HG03571 (cell line): ENCODE measurements around the gene SUCO.

Experiments used
- ATAC-seq: cut with Tn5 transposase; IDR thresholded peaks from one replicate; pipeline ENCODE4 v1.9.1; 2021; ENCODE audit not compliant: unreplicated experiment

SUCO gene

DNA sequence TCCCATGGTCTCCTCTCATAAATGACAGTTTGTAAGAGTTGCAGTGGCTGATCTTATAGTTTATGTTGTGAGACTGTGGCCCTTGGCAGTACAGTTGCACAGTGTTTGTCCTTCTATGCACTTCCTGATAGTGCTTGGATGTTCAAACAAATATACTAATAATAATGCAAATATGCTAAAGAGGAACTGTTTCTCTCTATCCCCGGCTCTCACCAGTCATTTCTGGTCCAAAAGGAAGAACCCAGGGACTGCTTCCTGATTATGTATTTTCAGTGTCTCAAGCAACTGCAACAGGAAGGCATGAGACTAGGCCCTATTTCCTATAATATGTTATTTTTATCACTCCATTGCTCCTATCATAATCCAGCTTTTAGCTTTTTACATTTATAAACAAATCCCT is 17.0 kb upstream of the SUCO start:
- ATAC-seq = no peak

DNA sequence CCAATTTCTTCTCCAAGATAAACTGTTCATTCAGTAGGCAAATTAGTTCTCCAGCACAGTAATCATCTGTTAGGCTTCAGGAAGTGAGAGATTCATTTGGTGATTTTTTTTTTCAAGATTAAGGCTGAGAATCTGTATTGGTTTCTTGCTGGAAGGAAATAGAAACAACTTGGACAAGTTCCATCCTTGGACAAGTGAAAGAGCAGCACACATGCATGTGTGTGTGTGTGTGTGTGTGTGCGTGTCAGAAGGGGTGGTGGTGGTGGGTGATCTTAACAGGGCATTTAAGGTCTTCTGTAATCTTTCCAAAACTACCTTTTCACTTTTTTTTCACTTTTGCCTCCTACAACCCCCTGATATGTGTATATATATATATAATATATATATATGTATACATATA is 15.9 kb upstream of the SUCO start:
- ATAC-seq = no peak

GRCh38 chr1:172517545-172517944 is 15.4 kb upstream of the SUCO start:
- no peak for ATAC-seq

GRCh38 chr1:172529304-172529703 is 3.6 kb upstream of the SUCO start:
- ATAC-seq = no peak

DNA sequence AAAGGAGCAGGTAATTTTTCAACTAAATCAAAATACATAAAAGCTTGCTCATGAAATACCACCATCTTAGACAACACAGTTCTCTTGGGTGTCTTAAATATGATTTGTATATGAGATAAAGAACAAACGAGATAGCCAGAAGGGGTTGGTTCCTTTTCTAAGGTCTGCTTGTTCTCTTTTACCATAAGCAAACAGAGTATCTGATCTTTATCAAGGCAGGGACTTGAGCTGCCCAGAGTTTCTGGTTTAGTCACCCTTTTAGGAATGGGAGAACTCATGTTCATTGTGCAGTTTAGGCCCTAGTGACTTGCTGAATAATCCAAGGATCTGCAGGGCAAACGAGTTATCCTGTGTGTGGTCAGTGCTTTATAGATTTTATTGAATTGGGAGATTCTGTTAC is 3.0 kb upstream of the SUCO start:
- ATAC-seq = no peak

GRCh38 chr1:172531412-172532182 is 1.4 kb upstream of the SUCO start:
- no peak for ATAC-seq

- ATAC-seq = peak; percentile 70
Measured at GRCh38 chr1:172532183-172532699, 709 bp upstream of the SUCO start.

GRCh38 chr1:172533513-172534151 is 682 bp downstream of the SUCO start:
- ATAC-seq = peak; percentile 16

DNA sequence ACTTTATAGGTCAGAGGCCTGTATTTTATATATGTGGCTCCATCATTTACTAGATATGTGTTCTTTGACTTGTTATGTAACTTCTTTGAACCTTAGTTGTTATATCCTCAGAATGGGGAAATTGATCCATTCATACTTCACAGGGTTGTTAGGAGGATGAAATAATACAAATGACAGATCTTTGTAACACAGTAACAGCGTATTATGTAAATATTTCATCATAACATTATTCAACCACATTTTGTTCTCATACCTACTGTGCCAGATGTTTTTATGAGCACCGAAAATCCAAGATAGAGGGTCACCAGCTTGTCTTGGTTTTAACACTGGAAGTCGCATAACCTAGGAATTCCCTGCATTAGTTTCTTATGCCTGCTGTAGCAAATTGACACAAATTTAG is 3.3 kb downstream of the SUCO start:
- no peak for ATAC-seq

DNA sequence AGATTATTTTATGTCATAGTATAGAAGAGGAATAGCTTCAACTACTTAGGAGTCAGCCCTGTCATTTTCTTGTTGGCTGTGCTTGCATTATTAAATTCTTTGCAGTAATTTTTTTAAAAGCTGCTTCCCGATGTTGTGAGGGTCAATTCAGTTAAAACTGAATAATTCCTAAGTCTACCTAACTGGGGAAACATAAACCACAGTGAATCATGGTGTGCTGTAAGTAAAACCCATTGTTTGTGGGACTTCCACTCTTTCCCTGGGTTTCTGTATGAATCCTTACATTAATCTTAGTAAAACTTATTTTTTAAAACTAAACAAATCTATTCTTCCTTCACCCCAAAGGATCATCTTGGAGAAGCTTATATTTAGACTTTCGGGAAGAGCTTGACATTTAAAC is 4.4 kb downstream of the SUCO start:
- no peak for ATAC-seq

DNA sequence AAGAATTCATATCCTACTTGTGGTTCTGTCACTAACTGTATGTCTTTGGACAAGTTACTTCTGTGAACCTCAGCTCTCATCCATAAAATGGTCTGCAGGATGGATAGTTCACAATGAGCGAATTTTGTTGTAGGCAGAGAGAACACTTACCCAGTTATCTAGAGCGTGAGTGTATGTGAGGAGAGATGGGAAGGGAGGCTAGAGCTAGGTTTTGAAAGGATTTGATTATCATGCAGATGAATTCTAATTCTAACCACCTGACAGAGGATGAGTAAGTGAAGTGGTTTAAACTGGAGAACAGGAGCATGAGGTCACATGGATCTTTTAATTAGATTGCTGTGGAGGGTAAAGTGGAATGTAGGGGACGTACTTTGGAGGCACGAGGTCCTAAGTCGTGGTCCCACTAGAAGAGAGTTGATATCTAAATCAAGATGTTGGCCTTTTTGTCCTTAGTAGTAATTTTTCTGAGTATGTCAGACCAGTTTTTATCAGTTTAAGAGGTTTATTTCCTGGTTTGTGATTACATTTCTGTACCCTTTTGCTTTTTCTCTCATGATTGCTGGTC is 5.0 kb downstream of the SUCO start:
- no peak for ATAC-seq

- no peak for ATAC-seq
Measured at GRCh38 chr1:172540635-172541034, 7.7 kb downstream of the SUCO start.

DNA sequence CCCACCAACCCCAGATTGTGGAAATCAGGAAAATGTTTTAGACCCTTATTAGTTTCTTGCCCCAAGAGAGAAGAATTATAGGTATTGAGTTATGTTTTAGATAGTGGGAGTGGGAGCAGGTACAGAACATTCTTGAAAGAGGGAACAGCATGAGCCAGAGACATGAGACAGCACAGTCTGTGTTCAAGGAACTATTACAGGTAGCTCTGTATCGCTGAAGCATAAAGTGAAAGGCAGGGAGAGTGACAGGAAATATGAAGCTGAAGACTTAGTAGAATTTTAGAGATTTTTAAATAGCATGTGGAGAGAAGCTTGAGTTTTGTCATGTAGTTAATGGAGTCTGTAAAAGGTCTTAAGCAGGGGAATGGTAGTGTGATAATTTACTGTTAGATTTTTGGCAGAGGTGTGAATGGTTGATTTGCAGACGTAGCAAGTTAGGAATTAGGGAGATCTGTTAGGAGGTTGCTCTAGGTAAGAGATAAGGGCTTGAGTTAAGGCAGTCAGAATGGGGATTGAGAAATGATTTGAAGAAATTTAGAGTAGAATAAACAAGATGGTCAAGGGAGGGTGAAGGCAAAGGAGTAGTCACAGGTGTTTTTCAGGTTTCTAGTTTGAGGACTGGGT is 11.6 kb downstream of the SUCO start:
- ATAC-seq = no peak

- ATAC-seq = peak; percentile 77
Measured at GRCh38 chr1:172545396-172546004, 12.6 kb downstream of the SUCO start.

DNA sequence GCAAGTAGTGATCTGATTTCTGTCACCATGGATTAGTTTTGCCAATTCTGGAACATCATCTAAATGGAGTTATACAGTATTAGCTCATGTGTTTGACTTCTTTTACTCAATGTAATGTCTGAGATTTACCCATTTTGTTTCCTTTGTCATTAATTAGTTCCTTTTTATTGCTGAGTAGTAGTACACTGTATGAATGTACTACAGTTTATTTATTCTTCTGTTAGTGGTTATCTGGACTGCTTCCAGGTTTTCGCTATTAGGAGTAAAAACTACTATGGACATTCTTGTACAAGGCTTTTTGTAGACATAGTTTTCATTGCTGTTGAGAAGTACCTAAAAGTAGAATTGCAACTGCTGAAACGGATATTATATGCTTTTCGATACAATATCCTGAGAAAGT is 14.1 kb downstream of the SUCO start:
- no peak for ATAC-seq

DNA sequence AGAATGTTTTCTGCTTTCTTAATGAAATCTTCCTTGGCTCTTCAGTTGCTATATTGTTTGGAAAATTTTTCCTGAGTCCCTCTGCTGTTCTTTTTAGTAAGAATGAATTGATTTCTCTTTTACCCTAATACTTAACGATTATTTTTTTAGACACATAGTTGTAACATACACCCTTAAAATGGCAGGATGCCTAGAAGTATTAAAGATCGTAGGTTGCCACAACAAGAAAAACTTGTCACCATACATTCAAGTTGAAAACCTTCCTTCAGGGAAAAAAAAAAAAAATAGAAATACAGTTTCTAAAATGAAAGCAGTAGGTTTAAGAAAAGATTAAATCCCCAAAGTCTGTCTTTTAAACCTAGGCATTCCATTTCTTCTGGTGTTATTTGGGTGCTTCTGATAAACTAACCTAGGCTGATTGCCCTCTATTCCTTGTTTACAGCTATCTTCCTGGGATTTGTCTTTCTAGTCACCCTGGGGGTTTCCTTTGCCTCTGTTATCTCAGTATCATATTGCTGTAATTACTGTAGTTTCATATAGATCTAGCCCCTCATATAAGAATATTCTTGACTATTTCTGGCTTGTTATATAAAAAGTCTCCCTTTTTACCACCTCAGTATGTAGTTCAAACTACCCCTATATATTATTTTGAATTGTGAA is 16.8 kb downstream of the SUCO start:
- ATAC-seq = no peak

DNA sequence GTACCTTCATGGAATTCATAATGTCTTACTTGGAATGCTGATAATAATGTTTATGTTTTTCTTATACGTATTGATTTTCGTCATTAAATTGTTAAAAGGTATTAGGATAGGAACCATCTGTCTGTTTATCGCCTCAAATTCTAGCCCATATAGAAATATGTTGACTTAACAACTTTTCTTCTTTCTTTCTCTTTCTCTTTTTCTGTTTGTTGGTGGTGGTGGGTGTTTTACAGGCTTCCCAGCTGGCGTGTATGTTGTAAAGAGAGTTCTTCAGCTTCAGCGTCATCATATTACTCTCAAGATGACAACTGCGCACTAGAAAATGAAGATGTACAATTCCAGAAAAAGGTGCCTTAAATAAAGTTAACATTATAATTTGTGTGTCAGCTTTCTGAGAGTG is 18.3 kb downstream of the SUCO start:
- no peak for ATAC-seq

GRCh38 chr1:172554915-172555314 is 22.0 kb downstream of the SUCO start:
- ATAC-seq = no peak

DNA sequence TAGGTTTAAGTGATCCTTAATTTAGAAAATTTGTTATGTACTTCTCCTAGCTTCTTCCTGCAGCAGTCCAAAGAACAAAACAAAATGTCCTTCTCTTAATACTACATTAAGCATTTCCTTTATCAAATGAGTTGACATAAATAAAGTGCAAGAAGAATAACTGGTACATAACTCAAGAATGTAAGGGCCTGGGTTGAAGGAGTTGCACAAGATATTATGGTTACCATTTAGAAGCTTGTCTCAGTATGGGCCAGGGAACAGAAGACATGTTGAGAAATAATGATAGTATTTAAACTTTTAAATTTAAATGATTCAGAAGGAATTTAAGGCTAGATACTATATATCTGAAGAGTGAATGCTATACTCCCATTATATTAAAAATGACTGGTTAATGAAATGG is 23.5 kb downstream of the SUCO start:
- no peak for ATAC-seq

DNA sequence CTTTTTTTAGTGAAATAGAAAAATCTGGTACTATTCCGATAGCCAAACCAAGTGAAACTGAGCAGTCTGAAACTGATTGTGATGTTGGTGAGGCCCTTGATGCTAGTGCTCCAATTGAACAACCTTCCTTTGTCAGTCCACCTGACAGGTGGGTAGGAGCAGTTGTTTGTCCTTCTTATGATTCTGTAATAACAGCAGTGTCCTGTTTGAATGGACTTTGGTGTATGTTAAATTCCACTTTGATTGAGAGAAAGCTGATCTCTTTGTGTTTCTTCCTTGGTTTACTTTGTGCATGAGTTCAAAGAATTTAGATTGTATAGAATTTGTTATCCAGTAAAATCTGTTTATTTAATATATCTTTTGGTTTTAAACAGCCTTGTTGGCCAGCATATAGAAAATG is 24.3 kb downstream of the SUCO start:
- ATAC-seq = no peak
